Measurements from ENCODE around the gene ULK3. TPM values are rescaled to one million over a fixed set of nuclear protein-coding genes. Genes with fewer than 3 reads are reported as not detected.

Gene ULK3
- total RNA-seq, 3 donors from 2014 or later (not counting 1 experiment from before 2014, with no cell fraction given) = 54.8 to 75.1 (median 64.7) TPM

DNA sequence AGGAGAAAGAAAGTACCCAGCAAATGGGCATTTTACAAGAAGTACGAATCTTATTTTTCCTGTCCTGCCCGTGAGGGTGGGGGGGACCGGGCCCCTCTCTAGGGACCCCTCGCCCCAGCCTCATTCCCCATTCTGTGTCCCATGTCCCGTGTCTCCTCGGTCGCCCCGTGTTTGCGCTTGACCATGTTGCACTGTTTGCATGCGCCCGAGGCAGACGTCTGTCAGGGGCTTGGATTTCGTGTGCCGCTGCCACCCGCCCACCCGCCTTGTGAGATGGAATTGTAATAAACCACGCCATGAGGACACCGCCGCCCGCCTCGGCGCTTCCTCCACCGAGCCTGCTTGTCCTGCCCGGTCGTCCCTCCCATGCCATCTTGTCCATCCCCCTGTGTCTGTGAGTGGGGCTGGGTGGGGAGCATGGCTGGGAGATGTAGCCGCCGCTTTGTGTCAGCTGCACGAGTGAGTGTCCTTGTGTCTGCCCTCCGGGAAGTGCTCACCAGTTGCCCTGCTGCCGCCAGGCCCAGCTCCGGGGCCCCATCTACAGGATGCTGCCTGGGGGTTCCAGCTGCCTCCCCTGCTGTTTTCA lies 40.0 kb downstream of the ULK3 start:
- peak overlapping the region in 1 of 2 donors; percentile 27 for H3K27ac Mint-ChIP-seq
- intact Hi-C loops (cut with micrococcal nuclease) = no loop called here
- WGBS (ENCODE audit: insufficient coverage) = 94% methylated on average over 31 of the region's 31 CpGs
- peaks cover 43% of the 10 kb centered on the region for H3K4me1 ChIP-seq (ENCODE audit: control insufficient read depth, insufficient read depth, low read length)
- peaks cover 16 to 46% of the 10 kb centered on the region in 2 donors for H3K4me1 Mint-ChIP-seq
- no peaks in the 10 kb centered on the region for H3K27me3 ChIP-seq (ENCODE audit: control insufficient read depth, insufficient read depth, low read length)
- no peak for TF ChIP-seq CTCF (IDR thresholded peaks at IDR 0.05)
- H3K36me3 ChIP-seq (ENCODE audit: control insufficient read depth, insufficient read depth, low read length) = peaks cover 62% of the 10 kb centered on the region
- H3K9me3 Mint-ChIP-seq = no peaks in the 10 kb centered on the region
- no peaks in the 10 kb centered on the region for H3K9me3 ChIP-seq (ENCODE audit: control insufficient read depth, insufficient read depth, low read length)
- no peak for DNase-seq
- H3K4me3 Mint-ChIP-seq = no peak overlapping the region
- no peak overlapping the region for H3K4me3 ChIP-seq (ENCODE audit: low read length)
- no peaks in the 10 kb centered on the region for H3K36me3 Mint-ChIP-seq
- no peaks in the 10 kb centered on the region for H3K27me3 Mint-ChIP-seq (ENCODE audit: low read depth in 2 of 2)
- no peak for ATAC-seq
- H3K27ac ChIP-seq (ENCODE audit: low read length) = no peak overlapping the region

DNA sequence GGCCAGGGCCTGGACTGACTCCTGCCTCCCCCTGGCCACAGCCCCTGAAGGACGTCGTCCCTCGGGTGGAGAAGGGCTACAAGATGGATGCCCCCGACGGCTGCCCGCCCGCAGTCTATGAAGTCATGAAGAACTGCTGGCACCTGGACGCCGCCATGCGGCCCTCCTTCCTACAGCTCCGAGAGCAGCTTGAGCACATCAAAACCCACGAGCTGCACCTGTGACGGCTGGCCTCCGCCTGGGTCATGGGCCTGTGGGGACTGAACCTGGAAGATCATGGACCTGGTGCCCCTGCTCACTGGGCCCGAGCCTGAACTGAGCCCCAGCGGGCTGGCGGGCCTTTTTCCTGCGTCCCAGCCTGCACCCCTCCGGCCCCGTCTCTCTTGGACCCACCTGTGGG lies 40.7 kb downstream of the ULK3 start:
- TF ChIP-seq CTCF (IDR thresholded peaks at IDR 0.05) = no peak
- Mint-ChIP-seq H3K9me3 (no peaks in the 10 kb centered on the region), H3K36me3 (no peaks in the 10 kb centered on the region), H3K27ac (no peak overlapping the region), H3K4me1 (peaks cover 15 to 48% of the 10 kb centered on the region in 2 donors), H3K4me3 (no peak overlapping the region), H3K27me3 (ENCODE audit: low read depth in 2 of 2) (no peaks in the 10 kb centered on the region)
- H3K27me3 ChIP-seq (ENCODE audit: control insufficient read depth, insufficient read depth, low read length) = no peaks in the 10 kb centered on the region
- no peak overlapping the region for H3K27ac ChIP-seq (ENCODE audit: low read length)
- H3K4me1 ChIP-seq (ENCODE audit: control insufficient read depth, insufficient read depth, low read length) = peaks cover 44% of the 10 kb centered on the region
- 93% methylated on average over 20 of the region's 20 CpGs for WGBS (ENCODE audit: insufficient coverage)
- H3K36me3 ChIP-seq (ENCODE audit: control insufficient read depth, insufficient read depth, low read length) = peaks cover 68% of the 10 kb centered on the region
- H3K9me3 ChIP-seq (ENCODE audit: control insufficient read depth, insufficient read depth, low read length) = no peaks in the 10 kb centered on the region
- no peak for DNase-seq
- no peak overlapping the region for H3K4me3 ChIP-seq (ENCODE audit: low read length)
- ATAC-seq = no peak
- intact Hi-C loops (cut with micrococcal nuclease) = no loop called here

DNA sequence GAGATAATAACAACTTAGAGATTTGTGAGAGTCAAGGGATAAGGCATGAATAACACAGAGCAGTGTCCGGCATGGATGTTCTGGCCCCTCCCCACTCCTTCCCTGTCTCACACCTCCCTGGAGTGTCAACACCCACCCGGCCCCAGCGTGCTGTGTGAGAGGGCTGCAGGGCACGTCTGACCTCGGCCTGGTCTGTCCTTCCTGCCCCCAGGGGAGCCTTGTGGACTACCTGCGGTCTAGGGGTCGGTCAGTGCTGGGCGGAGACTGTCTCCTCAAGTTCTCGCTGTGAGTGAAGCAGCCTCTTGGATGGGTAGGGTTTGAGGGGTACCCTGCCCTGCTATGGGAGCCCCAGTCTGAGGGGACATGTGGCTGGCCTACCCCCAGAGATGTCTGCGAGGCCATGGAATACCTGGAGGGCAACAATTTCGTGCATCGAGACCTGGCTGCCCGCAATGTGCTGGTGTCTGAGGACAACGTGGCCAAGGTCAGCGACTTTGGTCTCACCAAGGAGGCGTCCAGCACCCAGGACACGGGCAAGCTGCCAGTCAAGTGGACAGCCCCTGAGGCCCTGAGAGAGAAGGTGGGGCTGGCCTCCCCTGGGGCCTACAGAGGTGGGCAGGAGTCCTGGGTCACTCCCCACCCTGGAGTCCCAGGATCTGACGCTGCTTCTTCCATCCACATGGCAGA lies 41.5 kb downstream of the ULK3 start:
- no peak overlapping the region for H3K4me3 ChIP-seq (ENCODE audit: low read length)
- H3K27me3 ChIP-seq (ENCODE audit: control insufficient read depth, insufficient read depth, low read length) = no peaks in the 10 kb centered on the region
- Mint-ChIP-seq H3K4me1 (peaks cover 16 to 45% of the 10 kb centered on the region in 2 donors), H3K4me3 (no peak overlapping the region), H3K27me3 (ENCODE audit: low read depth in 2 of 2) (no peaks in the 10 kb centered on the region), H3K36me3 (no peaks in the 10 kb centered on the region), H3K9me3 (no peaks in the 10 kb centered on the region), H3K27ac (peak overlapping the region; percentile 51 to 92)
- intact Hi-C loops (cut with micrococcal nuclease) = loop anchor here (2.0 kb wide), 1 partner anchor 15 kb away; no protein-coding TSS in a partner anchor
- peaks cover 68% of the 10 kb centered on the region for H3K36me3 ChIP-seq (ENCODE audit: control insufficient read depth, insufficient read depth, low read length)
- no peaks in the 10 kb centered on the region for H3K9me3 ChIP-seq (ENCODE audit: control insufficient read depth, insufficient read depth, low read length)
- ATAC-seq (no peak), DNase-seq (peak in 1 of 2 donors; percentile 7)
- 86% methylated on average over 18 of the region's 18 CpGs for WGBS (ENCODE audit: insufficient coverage)
- TF ChIP-seq CTCF (IDR thresholded peaks at IDR 0.05) = no peak
- no peak overlapping the region for H3K27ac ChIP-seq (ENCODE audit: low read length)
- H3K4me1 ChIP-seq (ENCODE audit: control insufficient read depth, insufficient read depth, low read length) = peaks cover 48% of the 10 kb centered on the region
